ENCODE data around the gene VPS26B. TPM values are rescaled to one million over a fixed set of nuclear protein-coding genes. Genes with fewer than 3 reads are reported as not detected.
A peak's percentile ranks its signal among the peaks of the same experiment; 100 is the strongest.

The VPS26B gene
- total and polyA plus RNA-seq, 8 donors = 42.5 to 64.8 (median 55.8) TPM

GRCh38 chr11:134205729-134206128, 18.7 kb upstream of the VPS26B start:
- H3K4me1 ChIP-seq = no peaks in the 10 kb centered on the region
- peaks cover 0 to 77% of the 10 kb centered on the region in 2 donors for H3K36me3 ChIP-seq
- ATAC-seq = no peak
- H3K27ac ChIP-seq = no peak overlapping the region
- TF ChIP-seq, protein P1, sequence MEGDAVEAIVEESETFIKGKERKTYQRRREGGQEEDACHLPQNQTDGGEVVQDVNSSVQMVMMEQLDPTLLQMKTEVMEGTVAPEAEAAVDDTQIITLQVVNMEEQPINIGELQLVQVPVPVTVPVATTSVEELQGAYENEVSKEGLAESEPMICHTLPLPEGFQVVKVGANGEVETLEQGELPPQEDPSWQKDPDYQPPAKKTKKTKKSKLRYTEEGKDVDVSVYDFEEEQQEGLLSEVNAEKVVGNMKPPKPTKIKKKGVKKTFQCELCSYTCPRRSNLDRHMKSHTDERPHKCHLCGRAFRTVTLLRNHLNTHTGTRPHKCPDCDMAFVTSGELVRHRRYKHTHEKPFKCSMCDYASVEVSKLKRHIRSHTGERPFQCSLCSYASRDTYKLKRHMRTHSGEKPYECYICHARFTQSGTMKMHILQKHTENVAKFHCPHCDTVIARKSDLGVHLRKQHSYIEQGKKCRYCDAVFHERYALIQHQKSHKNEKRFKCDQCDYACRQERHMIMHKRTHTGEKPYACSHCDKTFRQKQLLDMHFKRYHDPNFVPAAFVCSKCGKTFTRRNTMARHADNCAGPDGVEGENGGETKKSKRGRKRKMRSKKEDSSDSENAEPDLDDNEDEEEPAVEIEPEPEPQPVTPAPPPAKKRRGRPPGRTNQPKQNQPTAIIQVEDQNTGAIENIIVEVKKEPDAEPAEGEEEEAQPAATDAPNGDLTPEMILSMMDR (IDR thresholded peaks at IDR 0.05) = no peak
- no peak overlapping the region for H3K4me3 ChIP-seq
- DNase-seq = no peak
- intact Hi-C loops (cut with DNase I) = no loop called here
- H3K9me3 ChIP-seq = no peaks in the 10 kb centered on the region
- H3K27me3 ChIP-seq = no peaks in the 10 kb centered on the region

DNA sequence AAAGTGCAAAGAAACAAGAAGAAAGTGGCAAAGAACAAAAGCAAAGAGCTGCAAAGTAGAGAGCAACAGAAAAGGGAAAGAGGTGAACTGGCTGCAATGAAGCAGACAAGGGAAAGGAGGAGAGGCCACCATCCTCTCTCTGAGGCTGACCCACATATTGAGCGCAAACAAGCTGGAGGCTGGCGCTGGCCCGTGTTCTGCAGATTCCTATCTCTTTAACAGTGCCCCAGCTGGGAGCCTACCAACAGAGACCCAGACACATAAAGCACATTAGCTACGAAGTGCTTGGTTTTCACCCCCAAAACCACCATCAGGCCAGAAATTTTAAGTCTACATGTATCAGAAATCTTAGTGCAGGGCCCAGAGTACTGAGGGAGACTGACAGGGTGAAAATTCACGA, 18.3 kb upstream of the VPS26B start:
- Histone ChIP-seq H3K27ac (no peak overlapping the region), H3K9me3 (no peaks in the 10 kb centered on the region), H3K36me3 (peaks cover 0 to 73% of the 10 kb centered on the region in 2 donors), H3K27me3 (no peaks in the 10 kb centered on the region), H3K4me3 (no peak overlapping the region), H3K4me1 (no peaks in the 10 kb centered on the region)
- TF ChIP-seq, protein P1 (IDR thresholded peaks at IDR 0.05) = no peak
- ATAC-seq = no peak
- intact Hi-C loops (cut with DNase I) = no loop called here
- no peak for DNase-seq

- H3K36me3 ChIP-seq = peaks cover 0 to 57% of the 10 kb centered on the region in 2 donors
- no peaks in the 10 kb centered on the region for H3K4me1 ChIP-seq
- H3K27ac ChIP-seq = no peak overlapping the region
- DNase-seq = peak in 1 of 4 donors; percentile 66
- TF ChIP-seq, protein P1 (IDR thresholded peaks at IDR 0.05) = peak; percentile 58 to 71
- no peak for ATAC-seq
- intact Hi-C loops (cut with DNase I) = no loop called here
- no peaks in the 10 kb centered on the region for H3K9me3 ChIP-seq
- H3K27me3 ChIP-seq = no peaks in the 10 kb centered on the region
- H3K4me3 ChIP-seq = no peak overlapping the region
These were observed 16.8 kb upstream of the VPS26B start for GRCh38 chr11:134207538-134208239.

DNA sequence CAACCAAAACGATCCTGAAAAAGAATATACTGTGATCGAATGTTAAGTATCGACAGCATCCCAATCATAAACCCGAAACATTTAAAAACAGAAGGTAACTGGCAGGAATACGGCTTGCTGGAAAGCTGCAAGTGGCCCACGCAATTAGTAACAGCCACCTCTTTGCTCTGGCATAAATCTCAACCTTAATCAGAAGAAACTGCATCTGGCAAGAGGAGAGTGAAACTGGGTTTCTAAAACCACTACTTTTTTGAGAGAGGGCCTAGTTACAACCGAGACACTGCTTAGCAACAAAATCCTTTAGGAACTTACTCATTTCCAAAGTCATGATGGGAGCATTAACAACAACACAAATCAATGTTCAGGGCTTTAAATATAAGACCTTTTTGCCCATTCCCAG, 8.6 kb upstream of the VPS26B start:
- Histone ChIP-seq H3K4me1 (no peaks in the 10 kb centered on the region), H3K36me3 (peaks cover 0 to 38% of the 10 kb centered on the region in 2 donors), H3K27ac (no peak overlapping the region), H3K9me3 (no peaks in the 10 kb centered on the region), H3K4me3 (no peak overlapping the region), H3K27me3 (no peaks in the 10 kb centered on the region)
- intact Hi-C loops (cut with DNase I) = no loop called here
- DNase-seq (no peak), ATAC-seq (no peak)
- TF ChIP-seq, protein P1 (IDR thresholded peaks at IDR 0.05) = no peak

DNA sequence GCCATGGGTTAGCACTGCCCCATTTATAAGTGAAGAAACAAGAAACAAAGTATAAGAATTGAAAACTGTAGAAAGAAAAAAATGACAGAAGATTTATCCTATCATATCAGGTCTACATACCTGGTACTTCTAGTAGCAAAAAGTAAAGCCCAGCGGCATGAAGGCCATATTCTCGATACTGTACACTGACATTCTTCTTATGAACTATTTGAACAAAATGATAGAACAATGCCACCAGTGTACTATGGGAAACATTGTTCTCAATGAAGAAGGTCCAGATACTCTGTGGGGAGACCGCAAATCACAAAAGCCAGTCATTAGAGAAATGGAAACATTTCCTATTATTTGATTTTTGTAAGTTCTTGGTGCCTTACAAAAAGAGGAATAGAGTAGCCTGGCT, 7.7 kb upstream of the VPS26B start:
- no peak overlapping the region for H3K27ac ChIP-seq
- no peaks in the 10 kb centered on the region for H3K9me3 ChIP-seq
- no peak for ATAC-seq
- H3K36me3 ChIP-seq = peaks cover 0 to 38% of the 10 kb centered on the region in 2 donors
- TF ChIP-seq, protein P1 (IDR thresholded peaks at IDR 0.05) = no peak
- intact Hi-C loops (cut with DNase I) = no loop called here
- no peak for DNase-seq
- no peak overlapping the region for H3K4me3 ChIP-seq
- H3K4me1 ChIP-seq = no peaks in the 10 kb centered on the region
- no peaks in the 10 kb centered on the region for H3K27me3 ChIP-seq
